Rectal smooth muscle tissue (tissue), 1 donor: Measurements from ENCODE around the gene INKA1.

Experiments used
- H3K27ac ChIP-seq: one replicate; pipeline ENCODE4 v1.7.0; 2013; ENCODE audit warnings: low read depth, low read length, inconsistent platforms
- H3K27me3 ChIP-seq: one replicate; pipeline ENCODE4 v1.7.0; 2013; ENCODE audit warnings: low read length; ENCODE audit not compliant: control insufficient read depth, insufficient read depth
- H3K36me3 ChIP-seq: one replicate; pipeline ENCODE4 v1.7.0; 2013; ENCODE audit warnings: low read length; ENCODE audit not compliant: control insufficient read depth, insufficient read depth
- H3K4me1 ChIP-seq: one replicate; pipeline ENCODE4 v1.7.0; 2013; ENCODE audit warnings: low read length; ENCODE audit not compliant: control insufficient read depth, insufficient read depth
- H3K4me3 ChIP-seq: one replicate; pipeline ENCODE4 v1.7.0; 2013; ENCODE audit warnings: low read length
- H3K9ac ChIP-seq: one replicate; pipeline ENCODE4 v1.7.0; 2013; ENCODE audit warnings: low read length

The INKA1 gene

GRCh38 chr3:49790626-49791411 lies 12.2 kb upstream of the INKA1 start:
- H3K9ac ChIP-seq: no peak overlapping the region

GRCh38 chr3:49791571-49791970 lies 11.5 kb upstream of the INKA1 start:
- H3K9ac ChIP-seq: no peak overlapping the region
- peaks cover 6% of the 10 kb centered on the region for H3K4me1 ChIP-seq
- no peaks in the 10 kb centered on the region for H3K27me3 ChIP-seq
- no peak overlapping the region for H3K27ac ChIP-seq
- no peaks in the 10 kb centered on the region for H3K36me3 ChIP-seq
- no peak overlapping the region for H3K4me3 ChIP-seq

More at GRCh38 chr3:49790626-49791411, 12.2 kb upstream of the INKA1 start:
- H3K27me3 ChIP-seq: no peaks in the 10 kb centered on the region
- H3K4me1 ChIP-seq: peaks cover 6% of the 10 kb centered on the region
- no peak overlapping the region for H3K27ac ChIP-seq
- H3K4me3 ChIP-seq: no peak overlapping the region
- no peaks in the 10 kb centered on the region for H3K36me3 ChIP-seq

GRCh38 chr3:49792371-49793150 lies 10.5 kb upstream of the INKA1 start:
- H3K27me3 ChIP-seq: no peaks in the 10 kb centered on the region
- no peaks in the 10 kb centered on the region for H3K36me3 ChIP-seq

DNA sequence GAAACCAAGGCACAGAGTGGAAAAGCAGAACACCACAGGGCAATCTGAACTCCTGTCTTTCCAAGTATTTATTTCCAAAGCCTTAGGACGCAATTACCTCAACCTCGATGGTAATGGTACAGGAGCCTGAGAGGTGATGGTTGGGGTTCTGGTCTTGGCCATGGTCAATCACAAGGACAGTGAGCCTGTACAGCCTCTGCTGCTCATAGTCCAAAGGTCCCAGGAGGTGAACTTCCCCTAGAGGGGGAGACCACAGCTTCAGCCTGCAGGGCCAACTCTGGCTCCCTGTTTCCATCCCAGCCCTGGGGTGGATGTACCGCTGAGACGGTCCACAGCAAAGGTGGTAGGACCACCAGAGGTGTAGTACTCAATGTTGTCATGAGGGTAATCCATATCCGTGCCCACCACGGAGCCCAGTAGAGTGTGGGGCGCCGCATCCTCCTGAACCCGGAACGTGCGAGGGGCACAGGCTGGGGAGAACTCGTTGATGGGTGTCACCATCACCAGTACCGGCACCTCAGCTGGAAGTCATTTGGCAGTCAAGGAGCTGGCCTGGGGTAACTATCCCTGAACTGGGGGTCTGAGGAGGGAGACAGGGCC lies 9.5 kb upstream of the INKA1 start:
- Histone ChIP-seq H3K27ac (no peak overlapping the region), H3K27me3 (no peaks in the 10 kb centered on the region), H3K9ac (no peak overlapping the region), H3K36me3 (no peaks in the 10 kb centered on the region), H3K4me1 (no peaks in the 10 kb centered on the region), H3K4me3 (no peak overlapping the region)

More at GRCh38 chr3:49792371-49793150, 10.5 kb upstream of the INKA1 start:
- Histone ChIP-seq H3K9ac (no peak overlapping the region), H3K4me1 (no peaks in the 10 kb centered on the region), H3K4me3 (no peak overlapping the region), H3K27ac (no peak overlapping the region)

DNA sequence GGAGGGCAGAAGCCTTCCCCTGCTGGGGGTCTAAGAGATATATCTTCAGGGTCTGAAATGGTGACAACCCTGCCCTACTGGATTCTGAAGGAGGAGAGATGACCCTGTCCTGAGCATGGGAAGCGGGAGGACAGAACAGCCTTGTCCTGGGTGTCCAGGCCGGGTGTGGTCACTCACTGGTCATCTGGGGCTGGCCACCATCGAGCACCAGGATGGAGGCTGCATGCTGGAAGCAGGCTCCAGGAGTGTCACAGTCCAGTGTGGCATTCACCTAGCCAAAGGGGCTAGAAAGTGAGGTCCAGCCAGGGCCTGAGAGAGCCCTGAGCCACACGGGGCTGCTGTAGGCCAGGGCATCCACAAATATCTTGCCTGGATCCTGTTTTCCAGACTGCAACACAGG lies 8.6 kb upstream of the INKA1 start:
- Histone ChIP-seq H3K9ac (no peak overlapping the region), H3K36me3 (no peaks in the 10 kb centered on the region), H3K27ac (no peak overlapping the region), H3K27me3 (no peaks in the 10 kb centered on the region), H3K4me3 (no peak overlapping the region), H3K4me1 (no peaks in the 10 kb centered on the region)

DNA sequence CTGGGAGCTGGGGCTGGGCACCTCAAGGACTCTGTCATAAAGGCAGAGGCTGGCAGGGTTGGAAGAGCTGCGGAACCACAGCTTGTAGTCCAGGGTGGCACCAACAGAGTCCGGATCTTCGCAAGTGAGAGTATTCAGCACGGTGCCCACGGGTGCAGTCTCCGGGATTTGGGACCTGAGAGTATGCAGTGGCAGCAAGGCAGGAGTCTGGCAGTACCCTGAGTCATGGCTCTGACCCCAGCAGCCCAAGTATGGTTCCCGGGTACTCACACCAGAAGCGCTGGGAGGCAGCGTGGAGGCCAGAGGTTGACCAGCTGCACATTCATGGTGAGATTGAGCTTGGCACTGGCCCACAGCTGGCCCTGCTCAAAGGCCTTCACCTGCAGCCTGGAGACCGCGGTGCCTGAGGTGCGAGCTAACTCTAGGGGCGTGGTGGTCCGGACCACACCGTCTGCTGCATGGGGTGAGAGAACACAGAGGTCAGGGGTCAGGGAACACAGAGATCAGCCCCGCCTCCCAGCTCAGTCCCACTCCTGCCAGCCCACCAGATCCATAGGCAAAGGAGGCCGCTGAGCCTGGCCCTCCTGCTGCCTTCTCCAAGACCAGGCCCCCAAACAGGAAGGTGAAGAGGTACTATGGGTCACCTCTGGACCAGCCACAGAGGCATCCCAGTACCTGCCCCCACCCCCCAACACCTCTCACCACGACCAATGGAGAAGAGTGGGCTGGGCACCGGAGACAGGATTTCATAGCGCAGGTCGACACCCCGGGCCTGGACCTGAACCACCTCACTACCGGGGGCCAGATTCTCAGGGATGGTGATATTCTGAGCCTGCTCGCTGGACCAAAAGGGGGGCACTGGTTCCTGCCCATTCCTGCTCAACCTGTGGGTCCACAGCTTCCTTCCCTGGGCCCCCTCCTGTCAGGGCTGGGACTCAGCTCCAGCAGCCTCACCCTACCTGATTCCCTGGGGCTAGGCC lies 7.8 kb upstream of the INKA1 start:
- no peak overlapping the region for H3K4me3 ChIP-seq
- no peaks in the 10 kb centered on the region for H3K36me3 ChIP-seq

DNA sequence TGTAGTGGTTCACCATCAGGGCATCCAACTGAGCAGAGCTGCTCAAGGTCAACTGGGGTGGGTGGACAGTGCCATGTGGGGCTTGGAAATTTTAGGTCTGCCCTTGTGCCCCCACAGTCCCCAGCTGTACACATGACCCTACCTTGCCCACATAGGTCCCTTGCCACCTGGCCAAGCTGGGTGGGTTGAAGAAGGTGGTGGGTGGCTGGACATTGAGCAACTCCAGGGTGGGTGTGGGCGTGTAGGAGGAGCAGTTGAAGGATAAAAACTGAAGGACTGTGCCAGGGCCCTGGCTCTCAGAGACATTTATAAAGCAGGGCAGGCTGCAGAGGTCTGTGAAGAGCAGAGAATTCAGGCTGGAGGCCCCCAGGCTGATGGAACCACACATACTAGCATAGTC lies 4.0 kb upstream of the INKA1 start:
- H3K36me3 ChIP-seq: no peaks in the 10 kb centered on the region
- no peaks in the 10 kb centered on the region for H3K27me3 ChIP-seq
- H3K4me3 ChIP-seq: no peak overlapping the region
- no peak overlapping the region for H3K27ac ChIP-seq
- H3K4me1 ChIP-seq: peaks cover 3% of the 10 kb centered on the region
- H3K9ac ChIP-seq: no peak overlapping the region

More for the DNA sequence above, 7.8 kb upstream of the INKA1 start:
- H3K4me1 ChIP-seq: no peaks in the 10 kb centered on the region
- H3K27ac ChIP-seq: no peak overlapping the region
- H3K9ac ChIP-seq: no peak overlapping the region
- H3K27me3 ChIP-seq: no peaks in the 10 kb centered on the region

DNA sequence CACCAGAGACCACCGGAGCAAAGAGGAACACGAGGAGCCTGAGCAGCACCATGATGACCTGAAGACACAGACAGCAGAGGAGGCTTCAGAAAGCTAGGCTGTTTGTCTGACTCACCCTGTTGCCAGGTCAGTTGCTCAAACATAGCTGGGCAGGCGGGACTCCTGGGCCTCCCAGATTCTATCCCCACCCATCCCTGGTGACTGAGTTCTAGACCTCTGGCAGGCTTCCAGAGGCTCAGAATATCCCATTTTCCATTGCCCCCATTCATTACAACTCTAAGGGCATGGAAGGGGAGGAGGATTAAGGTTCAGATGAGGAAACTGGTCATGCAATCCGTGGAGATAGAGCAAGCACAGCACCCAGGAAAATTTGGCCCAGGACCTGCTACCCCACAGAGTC lies 3.3 kb upstream of the INKA1 start, which contains the start of gene CDHR4:
CDHR4 (minus strand) TSS at position 113 of the 400 bp plus-strand sequence; CDS start at position 52, 61 bp downstream.
- H3K9ac ChIP-seq: no peak within 1 kb of the TSS
- no peaks in the 10 kb centered on the region for H3K27me3 ChIP-seq
- H3K27ac ChIP-seq: no peak within 1 kb of the TSS
- no peaks in the 10 kb centered on the region for H3K36me3 ChIP-seq
- H3K4me3 ChIP-seq: no peak within 1 kb of the TSS
- H3K4me1 ChIP-seq: peaks cover 3% of the 10 kb centered on the region

- H3K4me3 ChIP-seq: no peak overlapping the region
- no peak overlapping the region for H3K27ac ChIP-seq
- H3K4me1 ChIP-seq: peaks cover 3% of the 10 kb centered on the region
- no peaks in the 10 kb centered on the region for H3K36me3 ChIP-seq
- no peak overlapping the region for H3K9ac ChIP-seq
- no peaks in the 10 kb centered on the region for H3K27me3 ChIP-seq
These were observed 1.9 kb upstream of the INKA1 start for GRCh38 chr3:49801160-49801559.

GRCh38 chr3:49803465-49804140 lies 542 bp downstream of the INKA1 start:
- Histone ChIP-seq H3K9ac (peak overlapping the region; percentile 34), H3K36me3 (no peaks in the 10 kb centered on the region), H3K27ac (peak overlapping the region; percentile 58), H3K4me3 (peak overlapping the region; percentile 69), H3K27me3 (no peaks in the 10 kb centered on the region), H3K4me1 (peaks cover 5% of the 10 kb centered on the region)
